ENCODE results near the gene MCRIP2. TPM values are rescaled to one million over a fixed set of nuclear protein-coding genes. Genes with fewer than 3 reads are reported as not detected.

MCRIP2 gene
- total and polyA plus RNA-seq, 2 of the 8 experiments (the other 6 are each of a cell fraction or from before 2014, with no cell fraction given), result 45.4 to 75.5 TPM

DNA sequence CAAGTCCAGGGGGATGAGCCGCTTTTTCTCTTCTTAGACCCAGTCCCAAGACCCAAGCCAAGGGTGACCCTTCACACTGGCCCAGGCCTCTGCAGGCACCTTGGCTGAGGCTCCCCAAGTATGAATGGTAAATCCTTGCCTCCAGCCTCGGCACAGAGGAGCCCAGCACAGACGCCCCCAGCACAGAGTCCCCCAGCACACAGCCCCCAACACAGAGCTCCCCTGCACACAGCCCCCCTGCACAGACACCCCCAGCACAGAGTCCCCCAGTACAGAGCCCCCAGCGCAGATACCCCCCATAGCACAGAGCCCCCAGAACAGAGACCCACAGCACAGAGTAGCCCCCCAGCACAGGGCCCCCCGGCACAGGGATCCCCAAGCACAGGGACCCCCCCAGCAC is 1.0 kb upstream of the MCRIP2 start:
- H3K79me2 ChIP-seq (ENCODE audit: control insufficient read depth in 1 of 2, insufficient read depth in 2 of 2, low read length in 2 of 2), result peaks cover 0 to 3% of the 10 kb centered on the region in 2 experiments; a peak in 1 of 4 replicates
- H4K8ac ChIP-seq (ENCODE audit: extremely low read depth, insufficient read depth, low read length), result 0 out of 2 replicates have a peak overlapping the region, but pooled peaks have one; percentile 68
- H2BK120ac ChIP-seq (replicated peaks; ENCODE audit: low read depth, low read length), result no peak overlapping the region
- no peaks in the 10 kb centered on the region for H3K9me3 ChIP-seq (ENCODE audit: insufficient read depth in 2 of 2, low read depth in 1 of 2, low read length in 1 of 2)
- WGBS, 2 experiments (ENCODE audit: extremely low coverage in 1 of 2, insufficient coverage in 1 of 2, insufficient read length in 1 of 2, insufficient replicate concordance in 2 of 2, low coverage in 1 of 2, low lambda C conversion rate in 2 of 2, missing lambda C conversion rate in 1 of 2), result 95% methylated on average over 3 of the region's 5 CpGs; no CpG with 5 or more reads in 1 of the 2 experiments
- H2AFZ ChIP-seq (ENCODE audit: low read length), result no peak overlapping the region
- no peak overlapping the region for H3K56ac ChIP-seq (replicated peaks; ENCODE audit: insufficient read length, low read depth, low read length)
- ChIA-PET CTCF (ENCODE audit: partially characterized antibody) (no interaction called here), POLR2A (ENCODE audit: partially characterized antibody) (interaction anchor here (1.1 to 2.6 kb wide), 2 partner anchors 10 to 35 kb away, joined by 3 to 10 read pairs; partner anchors contain the start of genes RHBDL1 and WFIKKN1)
- no peaks in the 10 kb centered on the region for H4K20me1 ChIP-seq (replicated peaks in 1 of 2; ENCODE audit: control insufficient read depth in 1 of 2, insufficient read depth in 2 of 2, low read length in 2 of 2)
- peaks cover 11% of the 10 kb centered on the region; the same call in 1 of the 2 replicates for H3K23me2 ChIP-seq (ENCODE audit: low read depth, low read length)
- FAIRE-seq (no peak), DNase-seq (ENCODE audit: low read depth in 1 of 2, low spot score in 2 of 2) (no peak)
- no peak overlapping the region for H2BK12ac ChIP-seq (ENCODE audit: low read depth, low read length)
- H3K18ac ChIP-seq (ENCODE audit: extremely low read depth, low read length), result no peak overlapping the region; the same call in 1 of the 2 replicates
- H4K91ac ChIP-seq (replicated peaks; ENCODE audit: insufficient read length, low read length), result no peak overlapping the region
- H3K79me1 ChIP-seq (ENCODE audit: low read depth, low read length), result no peaks in the 10 kb centered on the region; the same call in 1 of the 2 replicates
- H3K14ac ChIP-seq (ENCODE audit: insufficient read length), result no peak overlapping the region
- H3K27ac ChIP-seq (ENCODE audit: low read depth, low read length), result no peak overlapping the region
- no peak overlapping the region for H3K4ac ChIP-seq (replicated peaks; ENCODE audit: insufficient read length, low read depth, low read length)
- no peak overlapping the region; a peak in 1 of 4 replicates for H3K4me2 ChIP-seq (ENCODE audit: insufficient read depth in 1 of 2, low read depth in 2 of 2, low read length in 2 of 2)
- H2AK5ac ChIP-seq (ENCODE audit: low read depth, low read length), result no peak overlapping the region; the same call in 1 of the 2 replicates
- H3K27me3 ChIP-seq (replicated peaks in 1 of 4; ENCODE audit: control insufficient read depth in 3 of 4, extremely low read depth in 1 of 4, insufficient read depth in 3 of 4, low read length in 3 of 4), result peaks cover 0 to 5% (median 1%) of the 10 kb centered on the region in 4 experiments; a peak in 2 of 7 replicates
- no peak overlapping the region for H2BK15ac ChIP-seq (ENCODE audit: low read length)
- H3K23ac ChIP-seq (ENCODE audit: insufficient read length), result no peak overlapping the region
- H3K4me3 ChIP-seq (ENCODE audit: extremely low read depth in 1 of 4, insufficient read depth in 2 of 4, low read depth in 3 of 4, low read length in 4 of 4), result peak overlapping the region in 1 of 4 experiments; percentile 88; a peak in 2 of 8 replicates
- no peak overlapping the region for H4K5ac ChIP-seq (ENCODE audit: insufficient read length, low read depth, low read length)
- no peak overlapping the region for H2BK5ac ChIP-seq (ENCODE audit: low read depth, low read length)
- peaks cover 0 to 29% (median 22%) of the 10 kb centered on the region in 4 experiments; a peak in 6 of 7 replicates for H3K4me1 ChIP-seq (replicated peaks in 1 of 4; ENCODE audit: control insufficient read depth in 3 of 4, insufficient read depth in 4 of 4, low read length in 3 of 4)
- H3K9ac ChIP-seq (replicated peaks in 1 of 4; ENCODE audit: extremely low read depth in 1 of 4, low read depth in 3 of 4, low read length in 3 of 4), result no peak overlapping the region
- no peaks in the 10 kb centered on the region for H3K36me3 ChIP-seq (ENCODE audit: control insufficient read depth in 2 of 4, insufficient read depth in 4 of 4, low read length in 3 of 4)
- no peak overlapping the region for H2BK20ac ChIP-seq (ENCODE audit: low read length)
- TF ChIP-seq EGR1 (IDR thresholded peaks at IDR 0.05; ENCODE audit: borderline replicate concordance, low read depth, low read length), result no peak

All from H1 (cell line).